ENCODE data around the gene GUCY1A2. TPM values are rescaled to one million over a fixed set of nuclear protein-coding genes. Genes with fewer than 3 reads are reported as not detected.

Gene GUCY1A2
- total RNA-seq, 1 experiment from 2014 or later, result 0.55 TPM

DNA sequence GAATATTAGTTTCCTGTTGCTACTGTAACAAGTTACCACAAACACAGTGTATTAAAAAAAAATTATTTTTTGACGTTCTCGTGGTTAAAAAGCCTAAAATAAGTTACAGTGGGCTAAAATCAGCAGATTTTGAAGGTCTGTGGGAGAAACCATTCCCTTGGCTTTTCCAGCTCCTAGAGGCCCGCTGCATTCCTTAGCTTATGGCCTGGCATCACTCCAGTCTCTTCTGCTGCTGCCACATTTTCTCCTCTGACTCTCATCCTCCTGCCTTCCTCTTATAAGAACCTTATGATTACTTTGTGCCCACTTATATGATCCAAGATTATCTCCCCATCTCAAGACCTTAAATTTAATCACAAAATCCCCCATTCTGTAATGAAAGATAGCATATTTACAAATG is 392.7 kb downstream of the GUCY1A2 start:
- Histone ChIP-seq H4K20me1 (ENCODE audit: control insufficient read depth, insufficient read depth, insufficient read length) (no peaks in the 10 kb centered on the region), H2AFZ (ENCODE audit: low read length) (no peak overlapping the region), H3K79me1 (ENCODE audit: insufficient read depth, low read depth, low read length, poor library complexity, severe bottlenecking) (no peaks in the 10 kb centered on the region), H2BK20ac (ENCODE audit: low read depth, low read length, poor library complexity, severe bottlenecking) (no peak overlapping the region), H3K4me1 (ENCODE audit: insufficient read depth, low read length) (no peaks in the 10 kb centered on the region), H3K56ac (ENCODE audit: insufficient read length, low read depth, low read length) (no peak overlapping the region), H3K18ac (ENCODE audit: insufficient read length, low read depth, low read length) (no peak overlapping the region), H3K4ac (ENCODE audit: low read depth, low read length) (no peak overlapping the region), H3K27me3 (ENCODE audit: insufficient read depth, low read length) (no peaks in the 10 kb centered on the region), H2AK5ac (ENCODE audit: insufficient read length, low read length) (no peak overlapping the region), H2BK12ac (ENCODE audit: insufficient read length, low read depth, low read length) (no peak overlapping the region), H3K9me3 (ENCODE audit: control insufficient read depth, low read depth, low read length) (no peaks in the 10 kb centered on the region), H2BK5ac (ENCODE audit: insufficient read length, low read length) (no peak overlapping the region), H3K27ac (ENCODE audit: insufficient read length, low read depth, low read length) (no peak overlapping the region), H3K4me2 (ENCODE audit: insufficient read depth, insufficient read length, low read length) (no peak overlapping the region), H3K23ac (ENCODE audit: insufficient read length, low read depth, low read length) (no peak overlapping the region), H4K8ac (replicated peaks; ENCODE audit: insufficient read length, low read depth, low read length) (no peak overlapping the region), H3K79me2 (ENCODE audit: insufficient read depth, low read length) (no peaks in the 10 kb centered on the region), H4K5ac (ENCODE audit: insufficient read length, low read depth, low read length) (no peak overlapping the region), H3K9ac (ENCODE audit: extremely low read depth, insufficient read length, low read length) (no peak overlapping the region), H2BK15ac (ENCODE audit: low read depth, low read length) (no peak overlapping the region), H3K23me2 (ENCODE audit: insufficient read length, low read depth, low read length, poor library complexity, severe bottlenecking) (no peaks in the 10 kb centered on the region), H4K91ac (ENCODE audit: insufficient read length, low read depth, low read length) (no peak overlapping the region), H3T11ph (ENCODE audit: low read length) (no peak overlapping the region), H2BK120ac (ENCODE audit: low read depth, low read length, poor library complexity, severe bottlenecking) (no peak overlapping the region), H3K14ac (ENCODE audit: insufficient read depth, low read length) (no peak overlapping the region)
- Mint-ChIP-seq H3K4me1 (no peaks in the 10 kb centered on the region), H3K27me3 (ENCODE audit: low read depth) (no peaks in the 10 kb centered on the region), H3K4me3 (no peak overlapping the region), H3K27ac (no peak overlapping the region), H3K36me3 (ENCODE audit: insufficient read depth in 1 of 3, low read depth in 3 of 3) (peaks cover 0 to 14% (median 8%) of the 10 kb centered on the region in 3 experiments; a peak in 5 of 7 replicates), H3K9me3 (peaks cover 8 to 9% of the 10 kb centered on the region in 2 experiments)
- no peak for DNase-seq
- TF ChIP-seq, protein P1, sequence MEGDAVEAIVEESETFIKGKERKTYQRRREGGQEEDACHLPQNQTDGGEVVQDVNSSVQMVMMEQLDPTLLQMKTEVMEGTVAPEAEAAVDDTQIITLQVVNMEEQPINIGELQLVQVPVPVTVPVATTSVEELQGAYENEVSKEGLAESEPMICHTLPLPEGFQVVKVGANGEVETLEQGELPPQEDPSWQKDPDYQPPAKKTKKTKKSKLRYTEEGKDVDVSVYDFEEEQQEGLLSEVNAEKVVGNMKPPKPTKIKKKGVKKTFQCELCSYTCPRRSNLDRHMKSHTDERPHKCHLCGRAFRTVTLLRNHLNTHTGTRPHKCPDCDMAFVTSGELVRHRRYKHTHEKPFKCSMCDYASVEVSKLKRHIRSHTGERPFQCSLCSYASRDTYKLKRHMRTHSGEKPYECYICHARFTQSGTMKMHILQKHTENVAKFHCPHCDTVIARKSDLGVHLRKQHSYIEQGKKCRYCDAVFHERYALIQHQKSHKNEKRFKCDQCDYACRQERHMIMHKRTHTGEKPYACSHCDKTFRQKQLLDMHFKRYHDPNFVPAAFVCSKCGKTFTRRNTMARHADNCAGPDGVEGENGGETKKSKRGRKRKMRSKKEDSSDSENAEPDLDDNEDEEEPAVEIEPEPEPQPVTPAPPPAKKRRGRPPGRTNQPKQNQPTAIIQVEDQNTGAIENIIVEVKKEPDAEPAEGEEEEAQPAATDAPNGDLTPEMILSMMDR (conservative IDR thresholded peaks at IDR 0.05), result no peak
- no CpG with 5 or more reads among the region's 3 CpGs for WGBS (ENCODE audit: extremely low coverage, insufficient read length, low lambda C conversion rate)

Measured in H9 (cell line).